Stomach (tissue), 9 donors: Measurements from ENCODE around the gene MED17. TPM values are rescaled to one million over a fixed set of nuclear protein-coding genes. Genes with fewer than 3 reads are reported as not detected.
"Not testable (repeated sequence)": the region's sequence is repeated elsewhere in the genome, so short reads cannot be mapped to it uniquely, and the experiment has no call there.

ENCODE experiments used
- DNase-seq, 2 donors: peaks; one replicate each; pipeline versions ENCODE4 v3.0.0 to v3.0.0-alpha.2; 2013 to 2019
- H3K27ac ChIP-seq, 5 donors: fragments of 200-600 bp in 4 of 5; sonication (generic) in 4 of 5; one replicate each; pipeline ENCODE4 v1.5.1; 2013 to 2019; ENCODE audit warnings: mild to moderate bottlenecking in 1 of 5, moderate library complexity in 1 of 5
- H3K27me3 ChIP-seq, 3 donors: fragments of 200-600 bp; sonication (generic); one replicate each; pipeline ENCODE4 v1.5.1; 2017 to 2019; ENCODE audit warnings: mixed run types in 1 of 3
- H3K36me3 ChIP-seq, 4 donors: fragments of 200-600 bp; sonication (generic); 1 replicate in 3 of 4; 2 replicates in 1 of 4; pipeline ENCODE4 v1.5.1; 2016 to 2019
- H3K4me1 ChIP-seq, 4 donors: fragments of 200-600 bp; sonication (generic); one replicate each; pipeline ENCODE4 v1.5.1; 2016 to 2019
- H3K4me3 ChIP-seq, 4 donors: fragments of 200-600 bp; sonication (generic) in 3 of 4; one replicate each; pipeline ENCODE4 v1.5.1; 2016 to 2019; ENCODE audit warnings: mild to moderate bottlenecking in 1 of 4
- H3K9me3 ChIP-seq, 4 donors: fragments of 200-600 bp; sonication (generic); one replicate each; pipeline ENCODE4 v1.5.1; 2016 to 2019
- EP300 ChIP-seq: sonication (generic); formaldehyde crosslinking; IDR thresholded peaks from one replicate; pipeline ENCODE4 v1.6.1; 2017; ENCODE audit warnings: antibody characterized with exemption
- POLR2A ChIP-seq, 4 donors: fragments of 450-650 bp; IDR thresholded peaks; one replicate each; pipeline ENCODE4 v1.6.1; 2016; ENCODE audit warnings: antibody characterized with exemption in 4 of 4, control low read depth in 2 of 4, mild to moderate bottlenecking in 1 of 4, moderate library complexity in 1 of 4
- POLR2AphosphoS5 ChIP-seq, 3 donors: sonication (generic); formaldehyde crosslinking; IDR thresholded peaks; one replicate each; pipeline ENCODE4 v1.6.1; 2016; ENCODE audit warnings: antibody characterized with exemption in 3 of 3
- WGBS, 5 donors: extraction: QIAGEN DNeasy Blood & Tissue Kit in 3 of 5; methylation state at CpG; one replicate each; pipeline versions ENCODE4 v1.1.5 to v1.1.7; 2013 to 2018; 5-methylcytosine and 5-hydroxymethylcytosine counted together
- intact Hi-C: fragments of 100-400 bp; cut with DNase I; formaldehyde crosslinking; loops from one replicate; pipeline ENCODE4 v1.15.1; 2023; ENCODE audit warnings: low total_unique reads
- polyA plus RNA-seq, 3 donors: library from polyadenylated mRNA; stranded (reverse); fragments of 200-250 nt; gene quantifications; one replicate each; pipeline ENCODE4 v1.2.3, GENCODE V29; 2013
- total RNA-seq, 5 donors: library from RNA; depleted of rRNA; stranded (reverse); fragments of >200 nt; gene quantifications; one replicate each; pipeline versions ENCODE4 v1.1.0 to v1.2.3, GENCODE V29; 2014 to 2016
- TF ChIP-seq, protein P1 (sequence below), 7 experiments: fragments of 450-650 bp in 4 of 7; fragments of 200-600 bp in 3 of 7; sonication (generic) in 3 of 7; IDR thresholded peaks; one replicate each; pipeline ENCODE4 v1.5.1; 2016 to 2019; ENCODE audit warnings: antibody characterized with exemption in 7 of 7, control low read depth in 2 of 7, mild to moderate bottlenecking in 1 of 7
- donor health status: healthy with polysubstance abuse.
- donor health status: Bipolar disorder and iron deficiency.
- donor health status: healthy.

Gene MED17
- total and polyA plus RNA-seq, 8 donors = 6.5 to 121 (median 10.4) TPM

- intact Hi-C loops = no loop called here
- H3K4me3 ChIP-seq = no peak overlapping the region
- no peak for TF ChIP-seq POLR2AphosphoS5 (IDR thresholded peaks at IDR 0.05)
- TF ChIP-seq, protein P1, sequence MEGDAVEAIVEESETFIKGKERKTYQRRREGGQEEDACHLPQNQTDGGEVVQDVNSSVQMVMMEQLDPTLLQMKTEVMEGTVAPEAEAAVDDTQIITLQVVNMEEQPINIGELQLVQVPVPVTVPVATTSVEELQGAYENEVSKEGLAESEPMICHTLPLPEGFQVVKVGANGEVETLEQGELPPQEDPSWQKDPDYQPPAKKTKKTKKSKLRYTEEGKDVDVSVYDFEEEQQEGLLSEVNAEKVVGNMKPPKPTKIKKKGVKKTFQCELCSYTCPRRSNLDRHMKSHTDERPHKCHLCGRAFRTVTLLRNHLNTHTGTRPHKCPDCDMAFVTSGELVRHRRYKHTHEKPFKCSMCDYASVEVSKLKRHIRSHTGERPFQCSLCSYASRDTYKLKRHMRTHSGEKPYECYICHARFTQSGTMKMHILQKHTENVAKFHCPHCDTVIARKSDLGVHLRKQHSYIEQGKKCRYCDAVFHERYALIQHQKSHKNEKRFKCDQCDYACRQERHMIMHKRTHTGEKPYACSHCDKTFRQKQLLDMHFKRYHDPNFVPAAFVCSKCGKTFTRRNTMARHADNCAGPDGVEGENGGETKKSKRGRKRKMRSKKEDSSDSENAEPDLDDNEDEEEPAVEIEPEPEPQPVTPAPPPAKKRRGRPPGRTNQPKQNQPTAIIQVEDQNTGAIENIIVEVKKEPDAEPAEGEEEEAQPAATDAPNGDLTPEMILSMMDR (IDR thresholded peaks at IDR 0.05) = no peak
- no peak for TF ChIP-seq EP300
- TF ChIP-seq POLR2A (IDR thresholded peaks at IDR 0.05) = no peak
- 94 to 97% (median 96%) methylated on average over 2 of the region's 2 CpGs for WGBS, 5 donors
- H3K27ac ChIP-seq = no peak overlapping the region
- no peaks in the 10 kb centered on the region for H3K4me1 ChIP-seq
- no peaks in the 10 kb centered on the region for H3K27me3 ChIP-seq
- H3K36me3 ChIP-seq = peaks cover 27 to 86% (median 65%) of the 10 kb centered on the region in 4 donors
- H3K9me3 ChIP-seq = no peaks in the 10 kb centered on the region
- DNase-seq = no peak
Observed at GRCh38 chr11:93753241-93753640, 30.8 kb upstream of the MED17 start.

GRCh38 chr11:93756748-93757147, 27.3 kb upstream of the MED17 start:
- H3K4me1 ChIP-seq = no peaks in the 10 kb centered on the region
- H3K9me3 ChIP-seq = no peaks in the 10 kb centered on the region
- H3K36me3 ChIP-seq = peaks cover 50 to 98% (median 94%) of the 10 kb centered on the region in 4 donors
- no peak for DNase-seq
- H3K27me3 ChIP-seq = no peaks in the 10 kb centered on the region
- H3K27ac ChIP-seq = no peak overlapping the region
- intact Hi-C loops = no loop called here
- WGBS, 5 donors = 76 to 82% (median 79%) methylated on average over 3 of the region's 3 CpGs
- no peak overlapping the region for H3K4me3 ChIP-seq
- TF ChIP-seq EP300 = no peak
- TF ChIP-seq, protein P1 (IDR thresholded peaks at IDR 0.05) = no peak
- TF ChIP-seq POLR2A (IDR thresholded peaks at IDR 0.05) = no peak
- TF ChIP-seq POLR2AphosphoS5 (IDR thresholded peaks at IDR 0.05) = no peak

DNA sequence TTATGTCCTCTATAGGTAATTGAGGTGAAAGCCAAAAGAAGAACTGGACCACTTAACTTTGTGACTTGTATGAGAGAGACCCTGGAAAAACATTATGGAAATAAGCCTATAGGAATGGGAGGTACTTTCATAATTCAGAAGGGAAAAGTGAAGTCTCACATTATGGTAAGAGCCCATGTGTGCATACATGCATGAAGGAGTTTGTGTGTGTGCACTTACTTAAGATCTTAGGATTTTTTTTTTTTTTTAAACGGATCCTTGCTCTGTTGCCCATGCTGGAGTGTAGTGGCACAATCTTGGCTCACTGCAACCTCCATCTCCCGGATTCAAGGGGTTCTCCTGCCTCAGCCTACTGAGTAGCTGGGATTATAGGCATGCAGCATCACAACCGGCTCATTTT, 26.8 kb upstream of the MED17 start:
- DNase-seq = no peak
- H3K36me3 ChIP-seq = peaks cover 50 to 98% (median 94%) of the 10 kb centered on the region in 4 donors
- H3K4me3 ChIP-seq = no peak overlapping the region
- intact Hi-C loops = no loop called here
- no peaks in the 10 kb centered on the region for H3K4me1 ChIP-seq
- H3K9me3 ChIP-seq = no peaks in the 10 kb centered on the region
- 84 to 97% (median 91%) methylated on average over 3 of the region's 3 CpGs for WGBS, 5 donors
- H3K27ac ChIP-seq = no peak overlapping the region
- no peaks in the 10 kb centered on the region for H3K27me3 ChIP-seq
- TF ChIP-seq POLR2A (IDR thresholded peaks at IDR 0.05) (no peak), POLR2AphosphoS5 (IDR thresholded peaks at IDR 0.05) (no peak), EP300 (no peak)
- TF ChIP-seq, protein P1 (IDR thresholded peaks at IDR 0.05) = no peak

DNA sequence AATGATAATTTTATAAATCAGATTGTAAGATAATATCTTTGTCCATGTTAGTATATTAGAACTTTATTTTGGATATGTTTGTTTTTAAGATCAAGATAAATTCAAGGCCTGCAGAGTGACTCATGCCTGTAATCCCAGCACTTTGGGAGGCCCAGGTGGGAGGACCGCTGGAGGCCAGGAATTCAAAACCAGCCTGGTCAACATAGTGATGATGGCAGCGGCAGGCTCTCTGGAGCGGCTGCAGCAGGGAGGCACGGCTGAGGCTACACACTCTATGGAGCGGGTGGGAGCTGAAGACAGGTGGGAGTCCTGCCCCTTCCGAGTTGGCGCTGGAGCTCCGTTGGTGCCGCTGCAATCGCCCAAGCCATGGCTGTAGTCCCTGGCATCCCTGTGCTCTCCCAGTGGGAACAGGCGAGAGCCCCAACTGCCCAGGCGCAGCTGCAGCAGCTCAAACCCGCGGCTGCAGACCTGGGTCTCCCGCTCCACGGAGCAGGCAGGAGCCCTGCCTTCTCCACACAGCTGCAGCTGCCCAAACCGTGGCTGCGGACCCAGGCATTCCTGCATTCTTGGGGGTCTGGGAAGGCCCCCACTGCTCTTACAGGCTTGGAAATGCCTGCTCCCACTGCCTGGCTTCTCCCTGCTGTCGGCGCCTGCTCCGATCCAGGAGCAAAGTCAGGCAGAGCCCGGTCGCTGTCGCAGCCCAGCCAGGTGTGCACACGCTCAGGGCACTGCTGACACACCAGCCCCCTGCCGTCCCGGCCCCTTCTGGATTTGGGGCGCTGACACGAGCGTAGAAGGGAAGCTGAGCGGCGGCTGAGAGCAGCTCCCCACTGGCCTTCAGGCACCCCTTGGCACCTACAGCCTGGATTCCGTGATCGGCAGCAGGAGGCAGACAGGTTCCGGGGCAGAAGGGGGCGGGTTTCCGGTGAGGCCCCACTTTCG, 25.9 kb upstream of the MED17 start:
- Histone ChIP-seq H3K4me1 (no peaks in the 10 kb centered on the region), H3K27me3 (no peaks in the 10 kb centered on the region), H3K4me3 (no peak overlapping the region), H3K36me3 (peaks cover 50 to 100% (median 98%) of the 10 kb centered on the region in 4 donors), H3K27ac (no peak overlapping the region), H3K9me3 (no peaks in the 10 kb centered on the region)
- no peak for DNase-seq
- no peak for TF ChIP-seq POLR2AphosphoS5 (IDR thresholded peaks at IDR 0.05)
- no peak for TF ChIP-seq POLR2A (IDR thresholded peaks at IDR 0.05)
- no peak for TF ChIP-seq EP300
- TF ChIP-seq, protein P1 (IDR thresholded peaks at IDR 0.05) = no peak
- WGBS, 5 donors = 97 to 99% (median 98%) methylated on average over 15 to 38 of the region's 38 CpGs
- intact Hi-C loops = no loop called here

DNA sequence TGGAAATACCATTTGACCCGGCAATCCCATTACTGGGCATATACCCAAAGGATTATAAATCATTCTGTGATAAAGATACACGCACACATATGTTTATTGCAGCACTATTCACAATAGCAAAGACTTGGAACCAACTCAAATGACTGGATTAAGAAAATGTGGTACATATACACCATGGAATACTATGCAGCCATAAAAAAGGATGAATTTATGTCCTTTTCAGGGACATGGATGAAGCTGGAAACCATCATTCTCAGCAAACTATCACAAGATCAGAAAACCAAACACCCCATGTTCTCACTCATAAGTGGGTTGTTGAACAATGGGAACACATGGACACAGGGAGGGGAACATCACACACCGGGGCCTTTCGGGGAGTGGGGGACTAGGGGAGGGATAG, 25.0 kb upstream of the MED17 start:
- 89 to 94% (median 91%) methylated on average over 4 of the region's 4 CpGs for WGBS, 5 donors
- intact Hi-C loops, DNase-seq, H3K4me1 ChIP-seq, H3K4me3 ChIP-seq, H3K27ac ChIP-seq, H3K9me3 ChIP-seq, H3K27me3 ChIP-seq: not testable (repeated sequence)
- peaks cover 54 to 100% (median 99%) of the 10 kb centered on the region in 4 donors for H3K36me3 ChIP-seq
